Activated CD8-positive, alpha-beta memory T cell treated with anti-CD3 and anti-CD28 coated beads for 4 hours (primary cell): ENCODE results near the gene CD46.
"Not testable (repeated sequence)": the region's sequence is repeated elsewhere in the genome, so short reads cannot be mapped to it uniquely, and the experiment has no call there.

Experiments used
- DNase-seq, 2 donors: peaks; one replicate each; pipeline ENCODE4 v3.0.0-alpha.2; 2020; ENCODE audit warnings: low read depth in 2 of 2

CD46 gene

DNA sequence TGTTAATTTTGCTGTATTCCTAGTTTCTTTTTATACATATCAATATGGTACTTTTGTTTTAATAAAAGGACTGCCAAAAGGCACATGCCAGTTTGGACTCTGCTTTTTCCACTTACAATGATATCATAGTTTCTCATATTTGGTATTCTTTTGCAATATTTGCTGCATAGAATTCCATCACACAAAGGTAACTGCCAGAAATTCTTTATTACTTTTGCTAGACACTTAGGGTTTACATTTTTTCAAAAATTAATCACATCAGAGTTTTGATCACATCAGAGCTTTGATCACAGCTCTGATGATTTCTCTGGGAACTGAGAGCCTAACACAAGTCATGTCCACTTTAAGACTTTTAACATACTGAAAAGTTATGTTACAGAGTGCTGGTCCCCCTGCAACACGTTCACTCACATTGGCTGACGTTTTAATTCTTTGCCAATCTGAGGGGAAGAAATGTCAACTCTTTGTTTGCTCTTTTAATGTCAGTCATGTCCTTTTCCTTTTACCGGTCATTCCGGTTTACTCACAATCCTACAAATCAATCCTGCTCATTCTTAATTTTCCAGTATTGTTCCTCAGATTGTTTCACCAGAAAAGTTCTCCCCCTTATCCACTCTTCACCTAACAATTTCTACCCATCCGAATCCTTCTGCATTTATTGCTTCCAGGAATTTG, 1.1 kb upstream of the CD46 start:
- no peak for DNase-seq

DNA sequence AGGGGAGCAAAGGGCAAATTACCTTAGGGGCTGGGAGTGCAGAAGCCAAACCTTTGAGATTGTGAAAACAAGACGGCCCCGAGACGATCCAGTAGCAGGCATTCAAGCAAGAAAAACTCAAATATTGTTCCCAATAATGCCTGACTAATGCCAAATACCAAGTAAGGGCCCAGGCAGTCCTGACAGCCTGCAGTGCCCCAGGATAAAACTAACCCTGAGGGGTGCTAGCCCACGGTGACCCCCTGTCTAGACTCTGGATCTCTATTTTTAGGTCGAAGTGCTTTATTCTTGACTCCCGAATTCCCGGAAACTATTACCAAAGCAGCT, 428 bp upstream of the CD46 start:
- not testable (repeated sequence) for DNase-seq

DNA sequence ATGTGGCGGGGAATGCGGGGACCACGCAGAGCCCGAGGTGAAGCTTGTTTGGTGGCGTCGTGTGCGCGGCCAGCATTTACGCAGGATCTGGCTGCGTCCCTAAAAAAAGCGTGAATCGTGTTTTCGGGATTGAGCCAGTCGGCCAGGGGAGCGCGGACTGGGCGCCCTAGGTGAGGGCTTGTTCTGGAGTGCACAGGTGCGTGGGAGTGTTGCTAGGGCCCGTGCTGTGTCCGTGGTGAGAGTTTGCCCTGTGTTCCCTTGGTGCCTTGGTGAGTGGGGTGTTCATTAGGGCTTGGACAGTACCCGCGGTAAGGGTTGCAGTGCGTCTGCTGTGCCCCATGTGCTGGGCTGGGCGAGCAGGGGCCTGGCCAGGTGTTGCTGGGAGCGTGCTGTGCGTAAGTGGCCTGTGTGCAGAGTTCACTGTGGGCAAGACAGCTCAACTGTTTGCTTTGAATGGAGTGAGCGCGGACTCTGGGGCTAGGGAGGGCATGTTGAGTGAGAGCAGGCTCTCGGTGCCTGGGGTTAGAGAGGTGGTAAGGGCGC, 673 bp downstream of the CD46 start:
- DNase-seq, result no peak

DNA sequence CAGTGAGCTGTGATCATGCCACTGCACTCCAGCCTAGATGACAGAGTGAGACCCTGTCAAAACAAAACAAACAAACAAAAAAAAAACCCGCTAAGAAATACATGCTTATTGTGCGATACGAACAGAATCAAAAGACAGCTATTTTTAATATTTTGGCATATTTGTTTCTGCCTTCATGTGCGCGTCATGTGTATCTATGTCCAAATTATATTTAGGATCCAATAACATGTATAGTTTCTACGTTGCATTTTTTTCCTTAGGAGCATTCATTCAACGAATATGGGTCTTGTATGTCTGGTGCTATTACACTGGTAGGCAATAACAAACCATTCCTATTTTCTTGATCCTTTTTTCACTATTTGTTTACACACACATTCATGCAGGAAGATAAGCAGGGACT, 1.8 kb downstream of the CD46 start:
- DNase-seq, result no peak

DNA sequence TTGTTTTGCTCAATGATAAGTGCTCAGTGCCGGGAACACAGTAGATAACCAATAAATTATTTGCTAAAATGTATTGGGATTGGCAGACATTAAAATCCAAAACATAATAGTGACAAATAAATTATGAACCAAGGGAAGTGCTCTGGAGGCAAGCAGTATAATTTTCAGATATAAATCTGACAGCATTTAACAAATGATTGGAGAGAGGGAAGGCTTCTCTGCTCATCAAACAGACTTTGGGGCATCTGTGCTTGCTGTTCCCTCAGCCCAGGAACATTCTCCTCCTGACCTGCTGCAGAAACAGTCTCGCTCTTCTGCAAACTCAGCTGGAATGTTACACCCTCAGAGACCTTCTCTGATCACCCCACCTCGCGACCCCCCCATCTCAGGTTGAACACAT, 2.2 kb downstream of the CD46 start:
- DNase-seq, result no peak

DNA sequence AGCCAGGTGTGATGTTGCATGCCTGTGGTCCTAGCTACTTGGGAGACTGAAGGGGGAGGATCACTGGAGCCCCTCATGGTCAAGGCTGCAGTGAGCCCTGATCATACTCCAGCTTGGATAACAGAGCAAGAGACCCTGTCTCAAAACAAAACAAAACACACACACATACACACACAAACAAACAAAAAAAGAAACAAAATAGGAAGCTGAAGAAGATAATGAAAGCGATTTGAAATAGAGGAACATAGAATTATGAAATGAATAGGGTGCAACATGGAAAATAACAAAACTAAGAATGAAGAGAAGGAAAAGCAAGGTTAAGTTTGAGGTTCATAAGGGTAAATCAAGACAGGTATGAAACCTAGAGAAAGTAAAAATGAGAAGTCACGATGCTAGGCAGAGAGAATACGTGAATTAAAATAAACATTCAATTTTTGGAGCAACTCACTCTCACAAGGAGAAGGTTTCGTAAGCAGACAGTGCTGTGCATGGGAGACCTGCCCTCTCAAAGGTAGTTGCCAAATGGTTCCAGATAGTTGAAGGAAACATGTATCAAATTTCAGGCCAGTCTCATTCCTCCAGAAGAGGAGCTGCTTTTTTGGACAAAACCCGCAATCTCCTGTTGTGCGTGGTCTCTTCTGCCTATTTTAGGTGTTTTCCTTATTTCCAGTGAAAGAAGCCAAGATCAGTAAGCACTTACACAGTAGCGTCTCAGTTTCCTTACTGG, 3.3 kb downstream of the CD46 start:
- no peak for DNase-seq

DNA sequence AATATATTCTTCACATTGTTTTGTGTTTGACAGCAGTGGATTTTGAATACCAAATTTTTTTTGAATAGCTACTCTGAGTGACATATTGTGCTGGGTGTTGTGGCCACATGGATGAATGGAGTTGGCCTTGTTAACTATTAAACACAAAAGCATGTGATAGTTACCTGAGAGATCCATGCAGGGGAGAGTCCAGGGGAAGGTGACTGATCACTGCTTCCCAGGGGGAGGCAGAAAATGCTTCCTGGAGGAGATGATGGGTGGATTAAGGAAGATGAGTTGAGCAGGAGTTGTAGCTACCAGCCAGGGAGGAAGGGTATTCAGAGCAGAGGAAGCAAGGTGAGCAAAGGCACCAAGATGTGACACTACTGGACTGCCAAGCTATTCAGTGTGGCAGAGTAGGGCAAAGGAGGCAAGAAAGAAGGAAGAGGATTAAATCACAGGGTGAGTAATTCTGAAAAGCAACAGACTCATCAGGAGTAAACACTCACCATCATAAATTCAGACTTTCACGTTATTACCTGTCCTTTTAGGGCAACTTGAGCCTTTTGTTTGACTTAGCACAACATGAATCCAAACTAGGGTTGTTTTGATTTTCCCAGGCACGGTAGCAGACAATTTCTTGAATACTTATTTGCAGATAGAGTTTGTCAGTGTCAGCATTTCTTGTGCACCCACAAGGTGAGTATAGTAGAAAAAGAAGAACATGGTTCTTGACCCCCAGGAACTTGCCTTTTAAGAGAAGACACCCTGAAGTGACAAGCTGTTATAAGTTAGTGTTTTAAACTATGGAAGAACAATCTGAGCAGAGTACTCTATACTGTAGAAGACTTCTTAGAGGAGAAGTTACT, 4.2 kb downstream of the CD46 start:
- DNase-seq, result no peak

DNA sequence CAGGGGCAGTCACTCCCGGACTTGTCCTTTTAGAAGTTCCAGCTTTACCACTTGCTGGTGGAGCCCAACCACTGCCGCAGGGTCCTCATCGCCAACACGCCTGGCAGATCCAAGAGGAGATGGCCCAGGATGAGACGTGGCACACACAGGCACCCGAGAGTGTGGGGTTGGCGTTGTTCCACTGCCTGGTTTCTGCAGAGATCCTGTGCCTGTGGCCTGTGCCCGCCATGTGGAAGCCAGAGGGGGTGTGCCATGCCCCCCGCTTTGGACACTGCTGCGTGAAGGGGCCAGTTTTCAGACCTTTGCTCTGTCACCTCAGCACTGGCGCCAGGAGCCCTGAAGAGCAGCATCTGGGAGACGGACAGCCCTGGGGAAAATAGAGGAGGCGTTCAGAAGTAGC, 10.8 kb downstream of the CD46 start:
- DNase-seq, result no peak

DNA sequence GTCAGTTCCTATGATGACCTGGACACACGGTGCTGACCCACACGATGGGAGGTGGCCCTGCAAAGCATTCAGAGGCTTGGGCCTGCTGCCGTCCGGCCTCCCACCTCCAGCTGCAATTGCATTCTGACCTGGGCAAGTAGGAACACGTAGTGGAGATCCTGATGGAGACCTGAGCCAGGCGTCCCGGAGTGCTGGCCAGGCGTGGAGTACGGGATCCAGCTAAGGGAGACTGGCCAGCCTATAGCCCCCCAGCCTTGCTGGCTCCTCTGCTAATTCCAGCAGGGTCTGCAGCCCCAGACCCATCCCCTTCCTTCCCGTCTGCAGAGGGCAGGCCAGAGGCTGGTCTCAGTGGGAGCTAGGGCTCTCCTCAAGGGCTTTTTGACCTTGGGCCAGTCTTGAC, 11.2 kb downstream of the CD46 start:
- no peak for DNase-seq

DNA sequence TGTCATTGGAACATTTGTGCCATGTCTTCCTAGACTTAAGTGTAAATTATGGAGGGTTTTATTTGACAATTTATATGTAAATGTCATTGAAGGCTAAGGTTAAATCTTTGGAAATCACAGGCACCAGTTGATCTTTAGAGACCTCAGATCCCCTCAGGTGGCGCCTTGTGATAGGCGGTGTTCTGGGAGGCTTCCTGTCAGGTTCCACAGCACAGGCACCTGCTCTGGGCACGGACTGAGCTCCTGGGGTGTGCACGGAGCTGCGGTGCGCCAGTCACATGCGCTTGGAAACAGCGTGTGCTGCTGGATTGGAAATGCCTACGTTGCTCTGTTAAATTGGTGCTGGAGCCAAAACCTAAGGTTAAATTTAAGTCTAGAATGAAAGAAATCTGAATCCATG, 12.1 kb downstream of the CD46 start:
- no peak for DNase-seq

DNA sequence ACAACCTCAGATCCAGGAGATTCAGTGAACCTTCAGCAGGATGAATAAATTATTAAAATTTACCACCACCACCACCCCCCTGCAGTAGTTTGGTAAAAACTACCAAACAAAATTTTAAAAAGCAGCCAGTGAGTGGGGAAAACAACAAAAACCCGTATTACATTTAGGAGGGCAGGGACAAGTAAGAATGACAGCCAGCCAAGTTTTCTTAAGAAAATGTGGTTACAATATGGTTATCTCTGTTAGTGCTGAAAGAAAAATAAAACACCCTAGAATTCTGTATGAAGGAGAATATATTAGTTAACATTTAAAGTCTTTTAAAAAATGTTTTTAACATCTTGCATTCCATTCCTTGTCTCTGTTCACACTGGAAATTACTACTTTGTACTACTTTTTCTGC, 14.7 kb downstream of the CD46 start:
- no peak for DNase-seq

DNA sequence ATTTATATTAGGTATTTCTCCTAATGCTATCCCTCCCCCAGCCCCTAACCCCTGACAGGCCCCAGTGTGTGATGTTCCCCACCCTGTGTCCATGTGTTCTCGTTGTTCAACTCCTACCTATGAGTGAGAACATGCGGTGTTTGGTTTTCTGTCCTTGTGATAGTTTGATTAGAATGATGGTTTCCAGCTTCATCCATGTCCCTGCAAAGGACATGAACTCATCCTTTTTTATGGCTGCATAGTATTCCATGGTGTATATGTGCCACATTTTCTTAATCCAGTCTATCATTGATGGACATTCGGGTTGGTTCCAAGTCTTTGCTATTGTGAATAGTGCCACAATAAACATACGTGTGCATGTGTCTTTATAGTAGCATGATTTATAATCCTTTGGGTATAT, 18.7 kb downstream of the CD46 start:
- not testable (repeated sequence) for DNase-seq

DNA sequence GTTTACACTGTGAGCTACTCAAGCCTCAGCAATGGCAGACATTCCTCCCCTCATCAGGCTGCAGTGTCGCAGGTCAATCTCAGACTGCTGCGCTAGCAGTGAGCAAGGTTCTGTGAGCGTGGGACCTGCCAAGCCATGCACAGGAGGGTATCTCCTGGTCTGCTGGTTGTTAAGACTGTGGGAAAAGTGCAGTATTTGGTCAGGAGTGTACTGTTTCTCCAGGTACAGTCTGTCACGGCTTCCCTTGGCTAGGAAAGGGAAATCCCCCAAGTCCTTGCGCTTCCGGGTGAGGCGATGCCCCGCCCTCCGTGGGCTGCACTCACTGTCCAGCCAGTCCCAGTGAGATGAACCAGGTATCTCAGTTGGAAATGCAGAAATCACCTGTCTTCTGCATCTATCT, 24.2 kb downstream of the CD46 start:
- DNase-seq, result not testable (repeated sequence)

DNA sequence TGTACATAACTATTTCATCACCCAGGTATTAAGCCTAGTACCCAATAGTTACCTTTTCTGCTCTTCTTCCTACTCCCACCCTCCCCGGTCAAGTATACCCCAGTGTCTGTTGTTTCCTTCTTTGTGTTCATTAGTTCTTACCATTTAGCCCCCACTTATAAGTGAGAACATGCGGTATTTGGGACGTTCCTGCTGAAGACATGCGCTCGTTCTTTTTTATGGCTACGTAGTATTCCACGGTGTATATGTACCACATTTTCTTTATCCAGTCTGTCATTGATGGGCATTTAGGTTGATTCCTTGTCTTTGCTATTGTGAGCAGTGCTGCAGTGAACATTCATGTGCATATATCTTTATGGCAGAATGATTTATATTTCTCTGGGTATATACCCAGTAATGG, 25.6 kb downstream of the CD46 start:
- not testable (repeated sequence) for DNase-seq

DNA sequence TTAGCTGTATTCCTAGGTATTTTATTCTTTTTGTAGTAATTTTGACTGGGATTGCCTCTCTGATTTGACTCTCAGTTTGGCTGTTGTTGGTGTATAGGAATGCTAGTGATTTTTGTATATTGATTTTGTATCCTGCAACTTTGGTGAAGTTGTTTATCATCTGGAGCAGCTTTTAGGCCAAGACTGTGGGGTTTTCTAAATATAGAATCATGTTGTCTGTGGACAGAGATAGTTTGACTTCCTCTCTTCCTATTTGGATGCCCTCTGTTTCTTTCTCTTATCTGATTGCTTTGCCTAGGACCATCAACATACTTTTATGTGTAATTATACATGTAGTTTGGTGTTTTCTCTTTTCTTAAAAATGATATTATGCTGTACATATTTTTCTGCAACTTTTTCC, 27.2 kb downstream of the CD46 start:
- no peak for DNase-seq

DNA sequence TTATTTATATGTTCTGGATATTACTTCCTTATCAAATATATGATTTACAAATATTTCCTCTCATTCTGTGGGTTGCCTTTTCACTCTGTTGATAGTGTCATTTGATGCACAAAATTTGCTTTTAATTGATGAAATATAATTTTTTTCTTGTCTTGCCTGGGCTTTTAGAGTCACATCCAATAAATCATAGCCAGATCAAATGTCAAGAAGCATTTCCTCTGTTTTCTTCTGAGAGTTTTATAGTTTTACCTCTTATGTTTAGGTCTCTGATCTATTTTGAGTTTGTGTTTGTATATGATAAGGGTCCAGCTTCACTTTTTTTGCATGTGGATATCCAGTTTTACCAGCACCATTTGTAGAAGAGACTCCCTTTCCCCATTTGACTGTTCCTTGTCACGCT, 29.5 kb downstream of the CD46 start:
- no peak for DNase-seq

DNA sequence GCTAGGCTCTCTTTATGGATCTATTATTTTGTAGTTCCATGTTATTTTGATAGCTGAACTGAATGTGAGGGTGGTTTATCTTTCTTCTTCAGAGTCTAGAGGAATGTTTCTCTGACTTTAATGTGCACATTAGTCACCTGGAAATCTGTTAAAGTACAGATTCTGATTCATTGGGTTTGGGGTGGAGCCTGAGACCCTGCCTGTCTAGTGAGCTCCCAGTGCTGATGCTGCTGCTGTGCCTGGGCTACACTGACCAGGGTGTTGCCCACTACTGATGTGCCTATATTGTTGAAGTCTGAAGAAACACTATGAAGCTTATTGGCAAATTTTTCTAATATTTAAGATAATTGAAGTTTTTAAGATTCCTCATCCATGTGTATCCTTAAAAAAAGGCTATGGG, 35.9 kb downstream of the CD46 start:
- no peak for DNase-seq

DNA sequence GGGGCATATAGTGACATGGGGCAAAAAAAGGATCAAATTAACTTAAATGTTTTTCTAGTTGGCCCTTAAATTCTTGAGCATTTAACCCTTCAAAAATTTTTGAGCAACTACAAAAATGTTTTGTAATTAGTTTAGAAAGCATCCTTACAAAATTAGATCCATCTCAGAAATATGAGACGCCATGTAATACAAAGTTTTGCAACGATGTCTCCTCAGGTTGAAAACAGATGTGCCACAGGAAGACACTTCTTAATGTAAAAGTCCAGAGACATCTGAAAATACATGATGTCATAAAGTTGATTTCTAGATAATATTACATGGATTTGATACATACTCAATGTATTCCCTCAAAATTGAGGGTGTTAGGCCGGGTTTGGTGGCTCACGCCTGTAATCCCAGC, 37.5 kb downstream of the CD46 start:
- DNase-seq, result no peak

DNA sequence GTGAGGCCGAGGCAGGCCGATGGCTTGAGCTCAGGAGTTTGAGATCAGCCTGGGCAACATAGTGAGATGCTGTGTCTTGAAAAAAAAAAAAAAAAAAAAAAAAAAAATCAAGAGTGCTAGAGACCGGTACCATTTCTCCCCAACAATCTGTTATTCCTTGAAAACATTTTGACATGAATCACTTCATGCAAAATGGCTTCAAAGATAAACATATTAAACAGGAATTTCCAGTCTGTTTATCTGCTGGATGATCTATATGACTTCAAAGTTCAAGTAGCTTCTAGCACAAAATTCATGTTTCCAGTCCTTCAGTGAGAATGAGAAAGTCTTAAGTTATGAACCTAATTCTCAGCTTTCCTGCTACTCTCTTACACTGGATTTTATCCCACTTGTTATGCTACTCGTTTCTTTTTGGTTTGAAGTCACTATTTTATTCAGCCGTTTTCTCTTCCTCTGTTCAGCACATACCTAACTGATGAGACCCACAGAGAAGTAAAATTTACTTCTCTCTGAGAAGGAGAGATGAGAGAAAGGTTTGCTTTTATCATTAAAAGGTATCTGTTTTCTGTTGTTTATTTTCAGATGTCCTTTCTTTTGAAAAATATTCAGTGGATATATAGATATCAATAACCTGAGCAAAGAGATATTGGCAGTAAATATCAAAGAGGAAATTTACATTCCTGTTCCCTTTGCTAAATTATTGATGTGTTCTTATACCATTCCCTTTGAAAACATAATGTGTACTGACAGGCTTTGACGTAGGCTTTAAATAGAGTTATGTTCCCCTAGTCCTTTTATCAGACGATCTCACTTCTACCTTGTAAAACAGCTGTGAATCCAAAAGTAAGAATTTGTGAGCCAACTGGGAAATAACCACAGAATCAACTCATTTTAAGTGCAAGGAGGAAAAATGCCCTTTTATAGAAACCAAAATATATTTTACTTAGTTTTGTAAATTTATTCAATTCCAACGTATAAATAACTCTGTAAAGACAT, 38.2 kb downstream of the CD46 start:
- no peak for DNase-seq

DNA sequence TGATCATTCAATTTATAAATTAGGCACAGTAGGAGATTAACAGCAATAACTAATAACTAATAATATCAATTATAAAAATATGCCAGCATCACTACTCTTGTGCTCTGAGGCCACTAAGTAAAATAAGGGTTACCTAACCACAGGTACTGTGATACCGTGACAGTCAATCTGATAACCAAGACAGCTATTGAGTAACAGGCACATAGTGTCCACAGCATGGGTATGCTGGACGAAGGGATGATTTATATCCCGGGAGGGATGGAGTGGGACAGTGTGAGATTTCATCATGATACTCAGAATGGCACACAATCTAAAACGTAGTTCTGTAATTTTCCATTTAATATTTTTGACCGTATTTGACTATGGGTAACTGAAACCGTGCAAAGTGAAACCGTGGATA, 39.4 kb downstream of the CD46 start:
- DNase-seq, result no peak

DNA sequence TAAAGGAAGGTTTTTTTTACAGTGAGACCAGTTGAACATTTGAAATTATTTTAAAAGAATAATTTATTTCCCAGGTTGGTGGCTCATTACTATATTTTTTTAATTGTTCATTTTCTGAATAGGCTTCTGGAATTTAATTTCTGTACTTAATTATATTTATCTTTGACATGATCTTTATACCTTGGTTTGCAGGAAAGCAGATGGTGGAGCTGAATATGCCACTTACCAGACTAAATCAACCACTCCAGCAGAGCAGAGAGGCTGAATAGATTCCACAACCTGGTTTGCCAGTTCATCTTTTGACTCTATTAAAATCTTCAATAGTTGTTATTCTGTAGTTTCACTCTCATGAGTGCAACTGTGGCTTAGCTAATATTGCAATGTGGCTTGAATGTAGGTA, 41.5 kb downstream of the CD46 start:
- no peak for DNase-seq
